Measurements from ENCODE around the gene SMARCA1. TPM values are rescaled to one million over a fixed set of nuclear protein-coding genes. Genes with fewer than 3 reads are reported as not detected.

The SMARCA1 gene
- total and polyA plus RNA-seq, 2 of the 13 experiments (the other 11 are each of a cell fraction or from before 2014, with no cell fraction given) = 97.7 to 145 TPM

GRCh38 chrX:129540722-129541184 lies 17.5 kb upstream of the SMARCA1 start (continued):
- TF ChIP-seq ZNF414 (CRISPR knock-in tag; IDR thresholded peaks at IDR 0.05) = no peak
- TF ChIP-seq RCOR2 (CRISPR knock-in tag; IDR thresholded peaks at IDR 0.05) = no peak
- no peak for TF ChIP-seq TMF1 (CRISPR knock-in tag; IDR thresholded peaks at IDR 0.05; ENCODE audit: low read depth)
- no peak for TF ChIP-seq ZNF17 (CRISPR knock-in tag; IDR thresholded peaks at IDR 0.05)
- TF ChIP-seq ZBTB3 (CRISPR knock-in tag; IDR thresholded peaks at IDR 0.05; ENCODE audit: borderline replicate concordance, low read depth) = no peak
- peak; percentile 55; the same call in 1 of the 2 replicates for TF ChIP-seq POLR2AphosphoS5 (IDR thresholded peaks at IDR 0.05; ENCODE audit: low read depth, low read length)
- no peak for TF ChIP-seq FOXO4 (CRISPR knock-in tag; conservative IDR thresholded peaks at IDR 0.05)
- TF ChIP-seq PBX3 (CRISPR knock-in tag; IDR thresholded peaks at IDR 0.05; ENCODE audit: borderline replicate concordance) = no peak
- TF ChIP-seq ATF7 (IDR thresholded peaks at IDR 0.05) = no peak
- TF ChIP-seq ATF7 (CRISPR knock-in tag; IDR thresholded peaks at IDR 0.05) = no peak
- no peak for TF ChIP-seq ZNF639 (CRISPR knock-in tag; conservative IDR thresholded peaks at IDR 0.05)
- TF ChIP-seq PATZ1 (CRISPR knock-in tag; IDR thresholded peaks at IDR 0.05) = 0 out of 2 replicates have a peak, but pooled peaks have one; percentile 36
- TF ChIP-seq ZNF619 (CRISPR knock-in tag; IDR thresholded peaks at IDR 0.05) = no peak
- no peak for TF ChIP-seq PLSCR1 (CRISPR knock-in tag; IDR thresholded peaks at IDR 0.05; ENCODE audit: borderline replicate concordance)
- TF ChIP-seq SSRP1 (CRISPR knock-in tag; IDR thresholded peaks at IDR 0.05) = no peak
- no peak for TF ChIP-seq ZNF468 (CRISPR knock-in tag; IDR thresholded peaks at IDR 0.05)
- TF ChIP-seq RELA (CRISPR knock-in tag; IDR thresholded peaks at IDR 0.05) = no peak
- no peak for TF ChIP-seq ZNF883 (CRISPR knock-in tag; IDR thresholded peaks at IDR 0.05; ENCODE audit: not compliant biosample characterization)
- no peak for TF ChIP-seq KLF12 (CRISPR knock-in tag; IDR thresholded peaks at IDR 0.05; ENCODE audit: borderline replicate concordance)
- TF ChIP-seq ZSCAN29 (CRISPR knock-in tag; conservative IDR thresholded peaks at IDR 0.05) = no peak
- peak; percentile 42; the same call in 1 of the 2 replicates for TF ChIP-seq GATAD2A (CRISPR knock-in tag; IDR thresholded peaks at IDR 0.05)
- no peak for TF ChIP-seq ATF6 (CRISPR knock-in tag; conservative IDR thresholded peaks at IDR 0.05)
